ENCODE measurements around the gene C8B. TPM values are rescaled to one million over a fixed set of nuclear protein-coding genes. Genes with fewer than 3 reads are reported as not detected.

C8B gene
- total RNA-seq, 4 donors from 2014 or later, result not detected

DNA sequence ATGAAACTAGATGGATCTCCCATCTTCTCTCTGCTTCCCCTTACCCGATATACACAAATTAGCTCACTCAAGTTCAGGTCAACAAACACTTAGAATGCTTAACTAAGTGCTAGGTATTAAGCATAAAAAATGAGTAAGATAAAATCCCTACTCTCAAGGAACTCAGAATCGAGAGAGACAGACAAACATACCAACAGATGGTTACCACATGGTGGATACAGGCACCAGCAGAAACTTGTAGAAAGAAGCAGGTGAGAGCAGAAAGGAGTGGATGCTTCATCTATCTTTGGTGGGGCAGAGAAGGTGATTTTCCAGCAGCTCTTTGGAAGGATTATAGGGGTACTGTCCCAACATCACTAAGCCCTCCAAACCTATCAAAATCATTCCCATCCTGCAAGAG is 32.2 kb downstream of the C8B start:
- H3K27ac ChIP-seq, result no peak overlapping the region
- H3K4me1 ChIP-seq, result no peaks in the 10 kb centered on the region
- no peaks in the 10 kb centered on the region for H3K36me3 ChIP-seq
- H3K9me3 ChIP-seq, result no peaks in the 10 kb centered on the region
- H3K27me3 ChIP-seq, result no peaks in the 10 kb centered on the region
- TF ChIP-seq CTCF (IDR thresholded peaks at IDR 0.05), result no peak
- no peak for TF ChIP-seq POLR2A (IDR thresholded peaks at IDR 0.05)
- no peak for DNase-seq
- no peak overlapping the region for H3K4me3 ChIP-seq
- intact Hi-C loops (cut with DNase I; ENCODE audit: low total_unique reads), result no loop called here

- no peaks in the 10 kb centered on the region for H3K27me3 ChIP-seq
- H3K27ac ChIP-seq, result no peak overlapping the region
- H3K9me3 ChIP-seq, result no peaks in the 10 kb centered on the region
- TF ChIP-seq POLR2A (IDR thresholded peaks at IDR 0.05) (no peak), CTCF (IDR thresholded peaks at IDR 0.05) (no peak)
- intact Hi-C loops (cut with DNase I; ENCODE audit: low total_unique reads), result no loop called here
- no peak for DNase-seq
- H3K4me1 ChIP-seq, result no peaks in the 10 kb centered on the region
- H3K4me3 ChIP-seq, result no peak overlapping the region
- no peaks in the 10 kb centered on the region for H3K36me3 ChIP-seq
Observed at GRCh38 chr1:56933161-56933560, 32.7 kb downstream of the C8B start.

DNA sequence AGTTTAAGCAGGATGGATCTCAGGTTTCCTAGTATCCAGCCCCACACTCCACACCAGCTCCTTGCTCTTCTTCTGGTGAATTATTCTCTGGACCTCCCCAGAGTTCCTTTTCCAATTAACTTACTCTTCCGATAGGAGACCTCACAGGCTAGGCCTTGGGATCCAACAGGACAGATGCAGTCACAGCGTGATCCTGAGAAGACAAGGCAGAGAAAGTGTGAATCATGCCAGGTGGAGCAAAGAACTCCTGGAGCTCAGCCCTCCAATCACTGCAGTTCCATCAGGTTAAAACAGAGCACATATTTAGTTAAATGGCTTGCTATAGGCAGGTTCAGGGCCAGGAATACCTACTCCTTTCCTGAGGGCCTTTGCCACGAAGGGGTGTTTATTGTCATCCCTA is 34.1 kb downstream of the C8B start:
- H3K27me3 ChIP-seq, result no peaks in the 10 kb centered on the region
- H3K27ac ChIP-seq, result no peak overlapping the region
- no peaks in the 10 kb centered on the region for H3K36me3 ChIP-seq
- H3K9me3 ChIP-seq, result no peaks in the 10 kb centered on the region
- intact Hi-C loops (cut with DNase I; ENCODE audit: low total_unique reads), result no loop called here
- no peaks in the 10 kb centered on the region for H3K4me1 ChIP-seq
- DNase-seq, result no peak
- TF ChIP-seq CTCF (IDR thresholded peaks at IDR 0.05) (no peak), POLR2A (IDR thresholded peaks at IDR 0.05) (no peak)
- H3K4me3 ChIP-seq, result no peak overlapping the region

DNA sequence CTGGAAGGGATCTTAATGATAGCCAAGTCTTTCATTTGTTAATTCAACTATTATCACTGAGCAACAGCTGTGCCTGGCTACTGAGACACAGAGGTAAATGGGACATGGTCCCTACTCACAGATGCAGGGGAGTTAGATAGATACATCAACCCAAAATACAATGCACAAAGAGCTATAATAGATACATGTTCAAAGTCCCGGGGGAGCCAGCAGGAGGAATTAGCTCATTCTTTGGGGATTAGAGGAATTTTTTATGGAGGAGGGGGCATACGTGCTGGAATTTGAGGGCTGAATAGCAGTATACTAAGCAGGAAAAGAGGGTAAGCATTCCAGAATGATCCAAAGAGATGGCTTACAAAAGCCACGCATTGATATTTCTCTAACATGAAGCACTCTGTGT is 34.6 kb downstream of the C8B start:
- Histone ChIP-seq H3K4me1 (no peaks in the 10 kb centered on the region), H3K27me3 (no peaks in the 10 kb centered on the region), H3K4me3 (no peak overlapping the region), H3K9me3 (no peaks in the 10 kb centered on the region), H3K27ac (no peak overlapping the region), H3K36me3 (no peaks in the 10 kb centered on the region)
- intact Hi-C loops (cut with DNase I; ENCODE audit: low total_unique reads), result no loop called here
- DNase-seq, result no peak
- TF ChIP-seq CTCF (IDR thresholded peaks at IDR 0.05) (no peak), POLR2A (IDR thresholded peaks at IDR 0.05) (no peak)

DNA sequence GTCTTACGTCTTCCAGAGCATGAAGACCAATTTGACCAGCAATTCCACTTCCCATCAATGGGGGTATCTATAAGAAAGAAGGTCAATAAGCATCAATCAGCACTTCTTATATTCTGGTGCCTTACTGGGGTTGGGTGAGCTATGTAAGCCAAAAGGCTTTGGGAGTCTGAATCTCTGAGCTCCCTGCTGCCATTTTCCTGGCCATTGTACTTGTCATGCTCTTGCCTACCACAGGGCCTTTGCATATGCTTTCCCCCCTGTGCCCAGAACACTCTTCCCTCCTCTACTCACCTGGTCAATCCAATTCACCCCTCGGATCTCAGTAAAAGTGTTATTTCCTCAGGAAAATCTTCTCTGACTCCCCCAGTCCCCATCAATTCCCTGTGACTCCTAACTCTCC is 36.3 kb downstream of the C8B start:
- TF ChIP-seq POLR2A (IDR thresholded peaks at IDR 0.05), result no peak
- TF ChIP-seq CTCF (IDR thresholded peaks at IDR 0.05), result no peak
- intact Hi-C loops (cut with DNase I; ENCODE audit: low total_unique reads), result no loop called here
- no peaks in the 10 kb centered on the region for H3K36me3 ChIP-seq

More for the DNA sequence above, 36.3 kb downstream of the C8B start:
- no peak overlapping the region for H3K27ac ChIP-seq
- no peaks in the 10 kb centered on the region for H3K27me3 ChIP-seq
- no peaks in the 10 kb centered on the region for H3K9me3 ChIP-seq
- no peaks in the 10 kb centered on the region for H3K4me1 ChIP-seq
- DNase-seq, result no peak
- H3K4me3 ChIP-seq, result no peak overlapping the region

Data from uterus (tissue), 4 donors.